ENCODE measurements around the gene C1QTNF7. TPM values are rescaled to one million over a fixed set of nuclear protein-coding genes. Genes with fewer than 3 reads are reported as not detected.

C1QTNF7 gene
- total RNA-seq, 2 experiments from 2014 or later: not detected

GRCh38 chr4:15489551-15489950, 61.7 kb downstream of the C1QTNF7 start:
- no peaks in the 10 kb centered on the region for H3K4me1 Mint-ChIP-seq (ENCODE audit: low read depth)
- CTCF ChIA-PET: no interaction called here
- POLR2A ChIA-PET: no interaction called here
- H3K27me3 Mint-ChIP-seq (ENCODE audit: low read depth): peaks cover 6% of the 10 kb centered on the region
- no peaks in the 10 kb centered on the region for H3K36me3 Mint-ChIP-seq (ENCODE audit: low read depth)
- H3K4me3 Mint-ChIP-seq: no peak overlapping the region
- DNase-seq (no peak), ATAC-seq (no peak)
- H3K9me3 Mint-ChIP-seq (ENCODE audit: insufficient read depth): peaks cover 8% of the 10 kb centered on the region
- no peak overlapping the region for H3K27ac Mint-ChIP-seq

GRCh38 chr4:15493411-15493810, 65.6 kb downstream of the C1QTNF7 start:
- no peak for DNase-seq
- ChIA-PET CTCF (no interaction called here), POLR2A (no interaction called here)
- Mint-ChIP-seq H3K4me3 (no peak overlapping the region), H3K27ac (no peak overlapping the region), H3K36me3 (ENCODE audit: low read depth) (no peaks in the 10 kb centered on the region), H3K4me1 (ENCODE audit: low read depth) (no peaks in the 10 kb centered on the region), H3K27me3 (ENCODE audit: low read depth) (no peaks in the 10 kb centered on the region), H3K9me3 (ENCODE audit: insufficient read depth) (peaks cover 6% of the 10 kb centered on the region)
- ATAC-seq: no peak

GRCh38 chr4:15495621-15496020, 67.8 kb downstream of the C1QTNF7 start:
- ChIA-PET POLR2A (no interaction called here), CTCF (no interaction called here)
- no peak for DNase-seq
- no peaks in the 10 kb centered on the region for H3K9me3 Mint-ChIP-seq (ENCODE audit: insufficient read depth)
- no peaks in the 10 kb centered on the region for H3K27me3 Mint-ChIP-seq (ENCODE audit: low read depth)
- ATAC-seq: no peak
- no peak overlapping the region for H3K27ac Mint-ChIP-seq
- no peaks in the 10 kb centered on the region for H3K4me1 Mint-ChIP-seq (ENCODE audit: low read depth)
- no peak overlapping the region for H3K4me3 Mint-ChIP-seq
- no peaks in the 10 kb centered on the region for H3K36me3 Mint-ChIP-seq (ENCODE audit: low read depth)

Other genes starting within 250 kb of the C1QTNF7 start
- not detected for gene CC2D2A, start 41.8 kb downstream of the C1QTNF7 start, total RNA-seq
- 10 to 100 TPM; 40.9 to 42.0 TPM for gene FBXL5, start 227.3 kb downstream of the C1QTNF7 start, total RNA-seq

Measured in activated CD8-positive, alpha-beta T cell treated with anti-CD3 and anti-CD28 coated beads, Interleukin-2, amount 10 ng/mL, durations not matched to agents 7 days and 5 days (primary cell).